HEK293T (cell line): ENCODE measurements around the gene ITGB8.

Experiments used
- CTCF ChIA-PET: fragments of 350-600 bp; formaldehyde crosslinking; extraction: SDS; loops from one replicate; lab custom pipeline; 2021; ENCODE audit warnings: antibody characterized with exemption, inconsistent platforms; lab: Yijun Ruan, JAX
- POLR2A ChIA-PET: fragments of 350-600 bp; formaldehyde crosslinking; extraction: SDS; loops from one replicate; lab custom pipeline; 2020; ENCODE audit warnings: antibody characterized with exemption, inconsistent platforms; lab: Yijun Ruan, JAX
- DNase-seq: peaks from one replicate; pipeline ENCODE4 v3.0.0; 2012; ENCODE audit warnings: mixed read lengths; ENCODE audit errors: extremely low spot score
- ARNT ChIP-seq: fragments of 450-650 bp; IDR thresholded peaks from 2 replicates; pipeline ENCODE4 v1.6.1; 2017; ENCODE audit warnings: mild to moderate bottlenecking
- BHLHE40 ChIP-seq: fragments of 450-650 bp; IDR thresholded peaks from 2 replicates; pipeline ENCODE4 v1.6.1; 2016; ENCODE audit warnings: mild to moderate bottlenecking, moderate library complexity, borderline replicate concordance
- CTBP1 ChIP-seq: fragments of 450-650 bp; IDR thresholded peaks from 2 replicates; pipeline ENCODE4 v1.6.1; 2016; ENCODE audit warnings: borderline replicate concordance
- ELF4 ChIP-seq: fragments of 450-650 bp; IDR thresholded peaks from 2 replicates; pipeline ENCODE4 v1.6.1; 2017; ENCODE audit warnings: antibody characterized with exemption
- FOXA1 ChIP-seq: fragments of 450-650 bp; IDR thresholded peaks from 2 replicates; pipeline ENCODE4 v1.6.1; 2016; ENCODE audit warnings: mild to moderate bottlenecking
- FOXK2 ChIP-seq: fragments of 450-650 bp; IDR thresholded peaks from 2 replicates; pipeline ENCODE4 v1.6.1; 2016; ENCODE audit warnings: mild to moderate bottlenecking
- FOXM1 ChIP-seq: fragments of 450-650 bp; IDR thresholded peaks from 2 replicates; pipeline ENCODE4 v1.6.1; 2017; ENCODE audit warnings: mild to moderate bottlenecking, borderline replicate concordance
- HDGF ChIP-seq: fragments of 450-650 bp; IDR thresholded peaks from 2 replicates; pipeline ENCODE4 v1.6.1; 2017; ENCODE audit warnings: antibody characterized with exemption, borderline replicate concordance
- L3MBTL2 ChIP-seq: fragments of 450-650 bp; conservative IDR thresholded peaks from 2 replicates; pipeline ENCODE4 v1.6.1; 2016; ENCODE audit warnings: mild to moderate bottlenecking
- LEF1 ChIP-seq: fragments of 450-650 bp; IDR thresholded peaks from 2 replicates; pipeline ENCODE4 v1.6.1; 2017; ENCODE audit warnings: mild to moderate bottlenecking, borderline replicate concordance
- NFRKB ChIP-seq: fragments of 450-650 bp; IDR thresholded peaks from 2 replicates; pipeline ENCODE4 v1.6.1; 2016; ENCODE audit warnings: mild to moderate bottlenecking, moderate library complexity
- SP1 ChIP-seq: fragments of 450-650 bp; IDR thresholded peaks from 2 replicates; pipeline ENCODE4 v1.6.1; 2017
- SUZ12 ChIP-seq: fragments of 450-650 bp; IDR thresholded peaks from 2 replicates; pipeline ENCODE4 v1.6.1; 2016; ENCODE audit warnings: mild to moderate bottlenecking
- TARDBP ChIP-seq: fragments of 450-650 bp; IDR thresholded peaks from 2 replicates; pipeline ENCODE4 v1.6.1; 2016
- ZNF384 ChIP-seq: fragments of 450-650 bp; IDR thresholded peaks from 2 replicates; pipeline ENCODE4 v1.6.1; 2016
- TF ChIP-seq, protein P1 (sequence below): fragments of 450-650 bp; IDR thresholded peaks from 2 replicates; pipeline ENCODE4 v1.6.1; 2016

The ITGB8 gene

DNA sequence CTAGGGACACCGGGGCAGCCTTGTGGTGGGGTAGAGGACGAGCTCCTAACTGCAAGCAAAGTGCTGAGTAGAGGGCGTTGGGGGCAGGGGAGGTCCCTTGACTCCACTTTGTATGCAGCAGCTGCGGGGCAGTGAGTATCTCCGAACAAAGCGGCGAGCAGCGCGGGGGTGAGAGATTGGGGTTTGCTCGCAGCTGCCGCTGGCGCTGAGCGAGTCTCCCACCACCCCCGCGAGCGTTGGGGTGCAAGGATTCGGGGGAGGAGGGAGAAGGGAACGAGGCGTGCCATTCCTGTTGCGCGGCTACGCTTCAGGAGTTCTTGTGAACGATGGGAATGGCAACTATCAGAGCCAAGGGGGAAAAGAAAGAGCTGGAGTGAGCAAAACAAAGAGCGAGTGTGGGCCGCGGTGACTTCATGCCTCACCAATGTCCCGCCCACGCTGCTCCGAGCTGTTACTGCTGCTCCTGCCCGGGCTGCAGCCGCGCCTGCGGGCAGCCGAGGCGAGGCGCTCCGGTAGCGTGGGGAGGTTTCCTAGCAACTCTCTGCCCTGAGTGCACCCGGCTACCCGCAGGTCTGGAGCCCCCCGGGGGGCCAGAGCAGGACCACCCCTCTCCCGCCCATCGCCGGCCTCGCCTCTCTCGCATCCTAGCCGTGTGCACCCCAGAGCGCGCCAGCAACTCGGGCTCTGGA is at the start of gene ITGB8:
TSS of gene ITGB8 (plus strand) at position 662 of the 689 bp plus-strand sequence. CDS start 907 bp downstream, outside the sequence.
- CTCF ChIA-PET: interaction anchor here (0.5 to 1.2 kb wide), 4 partner anchors 14 to 576 kb away, joined by 3 to 4 read pairs (median 4); no protein-coding TSS in a partner anchor
- POLR2A ChIA-PET: interaction anchor here (0.6 to 1.8 kb wide), 6 partner anchors 15 to 622 kb away, joined by 3 to 8 read pairs (median 4); partner anchors contain the start of gene POLR1F
- peak; percentile 66 for DNase-seq
- peak; percentile 81 for TF ChIP-seq L3MBTL2
- TF ChIP-seq ARNT: no peak

- no peak for DNase-seq
- CTCF ChIA-PET: no interaction called here
These were observed 47.7 kb upstream of the ITGB8 start for GRCh38 chr7:20282959-20283358.

GRCh38 chr7:20283385-20283784 is 47.3 kb upstream of the ITGB8 start:
- no peak for TF ChIP-seq CTBP1
- TF ChIP-seq HDGF: no peak
- TF ChIP-seq SP1: no peak
- CTCF ChIA-PET: no interaction called here
- DNase-seq: no peak
- POLR2A ChIA-PET: no interaction called here

More at GRCh38 chr7:20282959-20283358, 47.7 kb upstream of the ITGB8 start:
- POLR2A ChIA-PET: no interaction called here
- TF ChIP-seq HDGF (no peak), SUZ12 (no peak), BHLHE40 (no peak), SP1 (no peak), L3MBTL2 (no peak), FOXA1 (no peak), NFRKB (no peak), LEF1 (no peak), FOXK2 (no peak), FOXM1 (no peak), CTBP1 (no peak), ARNT (no peak)
- TF ChIP-seq, protein P1, sequence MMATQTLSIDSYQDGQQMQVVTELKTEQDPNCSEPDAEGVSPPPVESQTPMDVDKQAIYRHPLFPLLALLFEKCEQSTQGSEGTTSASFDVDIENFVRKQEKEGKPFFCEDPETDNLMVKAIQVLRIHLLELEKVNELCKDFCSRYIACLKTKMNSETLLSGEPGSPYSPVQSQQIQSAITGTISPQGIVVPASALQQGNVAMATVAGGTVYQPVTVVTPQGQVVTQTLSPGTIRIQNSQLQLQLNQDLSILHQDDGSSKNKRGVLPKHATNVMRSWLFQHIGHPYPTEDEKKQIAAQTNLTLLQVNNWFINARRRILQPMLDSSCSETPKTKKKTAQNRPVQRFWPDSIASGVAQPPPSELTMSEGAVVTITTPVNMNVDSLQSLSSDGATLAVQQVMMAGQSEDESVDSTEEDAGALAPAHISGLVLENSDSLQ: no peak

DNA sequence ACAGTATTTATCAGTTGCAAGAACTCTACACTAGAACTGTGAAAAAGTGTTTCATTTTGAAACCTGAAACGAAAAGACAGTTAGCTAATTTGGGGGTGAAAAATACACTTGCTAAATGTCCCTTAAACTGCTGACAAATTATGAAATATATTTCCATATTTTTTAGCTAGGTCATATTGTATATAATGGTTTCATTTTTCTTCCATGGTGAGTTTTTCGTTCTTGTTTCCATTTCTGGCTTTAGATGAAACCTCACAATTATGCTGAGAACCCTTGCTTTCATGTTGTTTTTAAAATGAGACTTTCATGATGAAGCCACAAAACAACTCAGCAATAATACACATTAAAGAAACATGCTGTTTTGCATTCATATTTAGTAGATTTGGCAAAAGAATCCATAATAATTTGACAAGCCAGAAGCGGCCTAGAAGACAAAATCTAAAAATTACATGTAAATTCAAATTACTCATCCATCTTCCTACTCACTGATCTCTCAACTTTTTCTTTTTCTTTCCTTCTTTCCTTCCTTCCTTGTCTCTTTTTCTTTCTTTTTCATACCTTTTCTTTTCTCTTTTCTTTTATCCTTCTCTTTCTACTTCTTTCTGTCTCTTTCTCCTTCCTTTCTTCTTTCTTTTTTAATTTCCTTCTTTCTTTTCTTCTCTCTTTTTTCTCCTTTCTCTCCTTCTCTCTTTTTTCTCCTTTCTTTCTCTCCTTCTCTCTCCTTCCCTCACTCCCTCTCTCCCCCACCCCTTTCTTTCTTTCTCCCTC is 46.5 kb upstream of the ITGB8 start:
- DNase-seq: no peak
- TF ChIP-seq FOXM1: no peak
- TF ChIP-seq FOXK2: no peak
- no peak for TF ChIP-seq SP1
- TF ChIP-seq BHLHE40: no peak
- TF ChIP-seq L3MBTL2: no peak
- TF ChIP-seq TARDBP: no peak
- TF ChIP-seq, protein P1: no peak
- no peak for TF ChIP-seq SUZ12
- ChIA-PET CTCF (no interaction called here), POLR2A (no interaction called here)

DNA sequence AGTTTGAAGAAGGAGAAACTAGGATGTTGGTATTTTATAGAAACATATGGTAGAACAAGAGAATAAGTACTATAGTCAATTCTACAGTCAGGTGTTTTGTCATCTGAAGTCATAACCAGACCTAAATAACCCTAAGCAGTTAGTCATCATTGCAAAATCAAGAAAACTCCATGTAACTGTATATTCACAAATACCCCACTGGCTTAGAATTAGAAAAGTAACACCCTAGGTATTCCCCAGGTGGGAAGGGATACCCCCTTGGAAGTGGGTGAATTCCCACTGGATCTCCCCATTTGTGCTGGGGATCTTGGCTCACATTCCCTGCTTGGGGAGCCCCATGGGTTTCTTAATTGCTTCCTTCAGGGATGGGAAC is 45.9 kb upstream of the ITGB8 start:
- ChIA-PET CTCF (no interaction called here), POLR2A (no interaction called here)
- DNase-seq: no peak
- TF ChIP-seq ZNF384 (no peak), FOXK2 (no peak), TARDBP (no peak), SP1 (no peak), NFRKB (no peak), FOXM1 (no peak), L3MBTL2 (no peak), FOXA1 (no peak)

- ChIA-PET POLR2A (no interaction called here), CTCF (no interaction called here)
- DNase-seq: no peak
- no peak for TF ChIP-seq FOXA1
- no peak for TF ChIP-seq NFRKB
- no peak for TF ChIP-seq LEF1
- no peak for TF ChIP-seq HDGF
- TF ChIP-seq BHLHE40: no peak
- no peak for TF ChIP-seq L3MBTL2
- TF ChIP-seq FOXM1: no peak
- TF ChIP-seq ARNT: no peak
- TF ChIP-seq SP1: no peak
- no peak for TF ChIP-seq TARDBP
- TF ChIP-seq, protein P1: no peak
- TF ChIP-seq FOXK2: no peak
- no peak for TF ChIP-seq CTBP1
- no peak for TF ChIP-seq ZNF384
- no peak for TF ChIP-seq SUZ12
- no peak for TF ChIP-seq ELF4
These were observed 43.4 kb upstream of the ITGB8 start for GRCh38 chr7:20287317-20287716.
